Stimulated activated CD4-positive, alpha-beta T cell treated with anti-CD3 and anti-CD28 coated beads, Interleukin-1b, Interleukin-23, amount 100 ng/mL, for 1 hour (primary cell): Measurements from ENCODE around the gene ZNF592.
A peak's percentile ranks its signal among the peaks of the same experiment; 100 is the strongest.
"Not testable (repeated sequence)": the region's sequence is repeated elsewhere in the genome, so short reads cannot be mapped to it uniquely, and the experiment has no call there.

Source experiments
- DNase-seq, 2 donors: peaks; one replicate each; pipeline ENCODE4 v3.0.0-alpha.2; 2020; ENCODE audit warnings: low read depth in 2 of 2

Gene ZNF592

DNA sequence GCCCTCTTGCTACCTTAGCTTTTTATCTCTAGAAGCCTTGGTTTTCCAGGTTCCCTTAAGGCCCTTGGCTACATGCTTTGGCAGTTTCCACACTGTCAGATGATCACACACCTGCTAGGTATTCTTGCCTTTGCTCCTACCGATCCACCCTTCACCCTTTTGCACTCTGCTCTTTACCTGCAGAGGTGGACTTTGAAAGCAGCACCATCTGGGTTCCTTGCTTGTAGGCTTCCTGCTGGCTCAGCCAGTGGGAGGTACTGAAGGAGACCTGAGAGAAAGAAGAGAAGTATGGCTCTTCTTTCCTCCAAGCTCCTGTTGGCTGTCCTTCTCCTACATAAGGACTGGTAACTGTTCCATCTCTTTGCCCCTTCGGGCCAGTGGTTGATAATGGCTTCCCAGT lies 7.3 kb upstream of the ZNF592 start:
- no peak for DNase-seq

DNA sequence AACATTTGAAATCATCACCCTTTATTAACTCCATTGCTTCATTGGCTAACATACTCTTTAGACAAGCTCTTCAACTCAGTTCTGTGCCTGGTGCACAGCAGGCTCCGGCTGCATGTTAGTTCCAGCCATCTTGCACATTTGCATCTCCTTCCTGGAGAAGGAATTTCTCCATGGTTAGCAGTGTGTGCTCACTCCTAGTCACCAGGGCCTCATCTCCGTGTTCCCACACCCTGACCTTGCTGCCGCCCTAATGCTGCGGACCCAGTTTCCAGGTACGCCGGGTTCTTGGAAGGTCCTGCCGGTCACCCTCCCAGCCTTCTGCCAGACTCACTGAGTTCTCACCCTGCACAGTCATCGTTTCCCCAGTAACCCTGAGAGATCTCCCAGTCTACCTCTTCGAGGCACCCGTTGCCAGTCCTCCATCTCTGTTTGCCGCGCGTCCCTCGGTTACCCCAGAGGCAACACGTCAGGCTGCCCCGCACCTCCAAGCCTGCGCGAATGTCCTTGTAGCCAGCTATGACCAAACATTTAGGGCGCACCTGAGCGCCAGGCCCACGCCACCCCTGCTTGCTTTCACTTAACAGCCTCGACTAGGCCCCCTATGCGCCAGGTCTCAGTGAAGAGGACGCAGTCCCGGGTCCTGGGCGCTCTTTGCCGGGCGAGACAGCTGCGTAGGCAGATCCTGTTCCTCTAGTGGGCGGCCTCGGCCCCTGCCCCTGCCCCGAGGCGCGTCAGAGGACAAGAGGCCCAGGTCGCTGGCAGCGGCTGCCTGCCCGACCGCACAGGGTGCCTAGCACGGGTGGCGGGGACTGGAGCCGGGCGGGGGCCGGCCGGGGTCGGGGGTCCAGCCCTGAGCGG lies 747 bp upstream of the ZNF592 start:
- peak in 1 of 2 donors; percentile 25 for DNase-seq

DNA sequence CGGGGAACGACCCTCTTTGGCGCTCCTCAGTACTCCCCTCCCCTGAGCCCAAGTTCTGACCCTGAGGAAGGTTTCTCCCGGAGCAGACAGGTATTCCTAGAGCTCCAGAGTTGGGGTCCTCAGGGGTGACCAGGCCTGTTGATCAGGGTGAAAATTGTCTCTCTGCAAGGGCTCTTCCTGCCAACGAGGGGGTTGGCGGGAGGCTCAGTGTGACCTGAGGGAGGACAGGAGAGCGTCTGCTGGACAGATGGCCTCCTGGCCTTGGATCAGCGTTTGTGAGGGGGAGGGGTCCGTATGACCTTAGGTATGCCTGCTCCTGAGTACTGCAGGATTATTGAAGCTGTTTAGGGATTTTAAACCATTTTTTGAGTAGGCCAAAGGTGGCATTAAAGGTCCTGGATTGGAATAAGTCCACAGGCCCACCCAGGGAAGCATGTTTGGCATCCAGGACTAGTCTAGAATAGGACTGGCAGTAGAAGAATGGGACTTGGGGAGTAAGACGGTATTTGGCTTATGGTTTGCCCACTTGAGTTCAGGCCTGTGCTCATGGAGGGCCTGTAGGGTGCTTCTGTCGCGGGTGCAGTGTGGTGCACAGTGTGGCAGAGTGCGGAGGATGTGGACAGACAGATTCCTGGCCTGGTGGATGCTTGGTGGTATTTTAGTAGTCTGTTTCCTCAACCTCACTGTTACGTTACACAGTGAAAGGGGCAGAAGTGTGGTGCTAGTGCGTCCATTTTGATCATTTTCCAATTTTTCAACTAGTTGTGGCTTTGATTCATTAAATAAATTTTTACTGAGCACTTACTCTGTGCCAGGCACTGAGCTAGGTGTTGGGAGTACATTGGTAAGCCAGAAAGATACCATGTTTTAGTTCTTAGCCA lies 959 bp downstream of the ZNF592 start:
- no peak for DNase-seq

DNA sequence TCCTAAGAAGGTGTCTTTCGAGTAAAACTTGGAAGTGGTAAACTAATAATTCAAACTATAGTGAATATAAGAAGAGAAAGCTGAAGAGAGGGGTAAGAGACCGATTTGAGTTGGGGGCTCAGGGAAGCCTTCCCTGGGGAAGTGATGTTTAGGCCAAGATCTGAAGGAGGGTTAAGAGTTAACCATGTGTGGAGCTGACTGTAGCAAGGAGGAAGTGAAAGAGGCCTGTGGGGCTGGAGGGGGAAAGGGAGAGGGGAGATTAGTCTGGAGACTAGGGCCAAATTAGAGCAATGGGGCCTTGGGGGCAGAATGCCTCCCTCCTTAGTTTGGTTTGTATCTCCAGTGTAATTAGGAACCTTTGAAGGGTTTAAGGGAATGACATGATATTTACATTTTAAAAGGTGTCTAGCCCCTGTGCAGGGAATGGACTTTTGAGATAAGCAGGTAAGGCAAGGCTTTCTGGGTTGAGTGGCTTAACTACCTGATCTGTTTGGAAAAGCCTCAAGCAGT lies 2.2 kb downstream of the ZNF592 start:
- no peak for DNase-seq

DNA sequence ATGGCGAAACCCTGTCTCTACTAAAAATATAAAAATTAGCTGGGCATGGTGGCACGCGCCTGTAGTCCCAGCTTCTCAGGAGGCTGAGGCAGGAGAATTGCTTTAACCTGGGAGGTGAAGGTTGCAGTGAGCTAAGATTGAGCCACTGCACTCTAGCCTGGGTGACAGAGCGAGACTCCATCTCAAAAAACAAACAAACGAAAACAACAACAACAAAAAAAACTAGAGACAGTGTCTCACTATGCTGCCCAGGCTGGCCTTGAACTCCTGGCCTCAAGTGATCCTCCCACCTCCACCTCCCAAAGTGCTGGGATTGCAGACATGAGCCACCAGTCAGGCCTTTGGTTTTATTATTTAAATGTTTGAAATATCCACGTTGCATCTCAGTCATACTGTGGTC lies 3.3 kb downstream of the ZNF592 start:
- not testable (repeated sequence) for DNase-seq

DNA sequence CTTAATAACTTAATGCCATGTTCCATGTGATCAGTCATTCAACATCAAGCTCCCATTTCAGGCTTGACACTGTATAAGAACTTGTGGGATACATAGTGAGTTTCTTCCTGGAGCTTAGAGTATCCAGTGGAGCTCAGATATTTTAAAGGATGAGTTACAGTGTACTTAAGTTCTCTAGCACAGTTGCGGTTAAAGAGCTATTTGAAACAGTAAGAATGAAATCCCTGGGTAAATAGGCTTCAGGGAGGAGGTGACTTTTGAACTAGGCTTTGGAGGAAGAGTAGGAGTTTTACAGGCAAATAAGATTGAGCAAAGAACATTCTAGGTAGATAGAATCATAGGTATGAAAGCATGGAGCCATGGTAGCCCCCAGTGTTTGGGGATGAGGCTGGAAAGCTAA lies 3.8 kb downstream of the ZNF592 start:
- DNase-seq: no peak

DNA sequence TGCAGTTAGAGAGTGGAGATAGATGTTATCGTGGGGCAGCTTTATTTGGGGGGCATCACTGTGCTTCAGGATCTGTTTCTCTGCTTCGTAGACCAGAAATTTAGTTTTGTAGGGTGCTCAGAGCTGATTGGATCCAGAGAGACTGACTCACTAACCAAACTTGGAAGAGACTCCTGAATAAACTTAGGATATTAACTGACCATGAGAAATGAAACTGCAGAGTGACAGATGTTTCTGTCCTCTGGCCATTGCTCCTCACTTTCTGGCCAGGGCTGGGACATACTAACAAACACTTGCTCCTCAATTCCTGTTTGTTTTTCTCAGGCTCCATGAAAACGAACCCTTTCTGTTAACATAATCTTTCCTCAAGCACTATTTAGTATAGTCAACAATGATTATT lies 4.3 kb downstream of the ZNF592 start:
- no peak for DNase-seq

DNA sequence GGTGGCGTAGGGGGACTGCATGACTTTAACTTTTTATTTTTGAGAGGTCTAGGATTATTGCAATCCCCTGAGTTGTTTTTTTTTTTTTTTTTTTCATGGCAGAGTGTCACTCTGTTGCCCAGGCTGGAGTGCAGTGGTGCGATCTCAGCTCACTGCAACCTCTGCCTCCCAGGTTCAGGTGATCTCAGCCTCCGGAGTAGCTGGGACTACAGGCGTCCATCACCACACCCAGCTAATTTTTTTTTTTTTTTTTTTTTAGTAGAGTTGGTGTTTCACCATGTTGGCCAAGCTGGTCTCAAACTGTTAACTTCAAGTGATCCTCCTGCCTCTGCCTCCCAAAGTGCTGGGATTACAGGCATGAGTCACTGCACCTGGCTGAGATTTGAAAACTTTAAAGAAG lies 6.5 kb downstream of the ZNF592 start:
- not testable (repeated sequence) for DNase-seq

DNA sequence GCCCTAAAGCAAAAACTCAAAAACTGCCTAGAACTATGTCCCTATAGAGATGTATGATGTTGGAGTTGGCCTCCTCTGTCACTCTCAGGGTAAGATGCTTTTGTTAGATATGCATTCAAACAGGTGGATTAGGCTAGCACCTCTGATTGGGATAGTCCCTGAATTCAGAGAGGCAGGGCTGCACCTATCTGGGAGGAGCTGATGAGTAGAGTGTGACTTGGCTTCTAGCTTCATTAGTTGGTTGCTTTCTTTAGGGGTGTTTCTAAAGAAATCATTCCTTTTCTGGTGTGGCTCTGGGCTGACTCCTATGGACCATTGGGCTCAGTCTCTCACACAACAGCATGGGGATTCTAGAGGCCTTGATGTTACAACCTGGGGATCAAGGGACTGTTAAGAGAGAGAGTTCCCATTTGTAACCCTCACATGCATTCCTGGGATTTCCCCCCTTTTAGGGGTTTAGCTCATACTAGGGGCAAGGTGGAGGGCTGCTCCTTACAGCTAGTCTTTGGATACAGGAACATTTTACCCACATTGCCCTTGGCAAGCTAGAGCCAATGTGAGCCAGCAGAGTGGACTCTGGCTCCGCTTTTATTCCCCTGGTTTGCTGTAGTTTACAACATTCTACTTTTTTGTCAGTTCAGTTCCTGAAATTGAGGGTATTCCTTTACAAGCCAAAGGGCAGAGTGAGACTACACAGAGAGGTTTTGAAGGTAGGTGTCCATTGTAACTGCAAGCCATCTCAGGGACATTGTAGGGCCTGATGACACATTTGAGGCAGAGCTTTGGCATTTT lies 7.5 kb downstream of the ZNF592 start:
- DNase-seq: no peak

DNA sequence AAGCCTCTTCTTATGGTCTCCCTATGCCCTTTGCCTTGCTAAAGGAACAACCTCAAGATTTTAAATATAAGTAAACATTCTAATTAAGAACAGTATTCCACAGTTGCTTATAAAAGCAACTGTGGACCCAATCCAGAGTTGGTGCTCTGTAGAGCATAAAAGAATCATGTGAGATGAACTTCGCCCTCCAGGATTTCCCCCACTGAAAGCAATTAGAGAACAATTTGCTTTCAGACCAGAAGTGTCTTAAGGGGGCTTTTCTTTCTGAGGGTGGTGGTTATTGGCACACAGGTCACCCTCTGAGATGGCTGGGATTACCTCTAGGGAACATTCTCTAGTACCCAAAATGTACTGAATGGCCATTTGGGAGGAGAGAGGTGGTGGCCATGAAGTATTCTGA lies 10.6 kb downstream of the ZNF592 start:
- no peak for DNase-seq

DNA sequence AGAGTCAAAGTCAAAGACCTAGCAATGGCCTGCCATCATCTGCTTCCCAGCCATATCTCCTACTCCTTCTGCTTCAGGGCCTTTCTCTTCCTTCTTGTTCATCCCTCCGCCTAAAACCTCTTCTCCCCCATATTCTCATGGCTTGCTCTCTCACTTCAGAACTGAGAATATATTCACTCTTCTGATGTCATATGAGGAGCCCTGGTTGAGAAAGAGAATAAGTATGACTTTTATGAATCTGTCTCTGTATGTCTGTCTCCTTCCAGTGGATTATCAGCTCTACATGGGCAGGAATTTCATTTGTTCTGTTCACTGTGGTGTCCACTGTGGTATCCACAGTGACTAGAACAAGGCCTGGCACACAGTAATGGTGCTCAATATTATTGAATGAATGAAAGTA lies 11.8 kb downstream of the ZNF592 start:
- DNase-seq: no peak

DNA sequence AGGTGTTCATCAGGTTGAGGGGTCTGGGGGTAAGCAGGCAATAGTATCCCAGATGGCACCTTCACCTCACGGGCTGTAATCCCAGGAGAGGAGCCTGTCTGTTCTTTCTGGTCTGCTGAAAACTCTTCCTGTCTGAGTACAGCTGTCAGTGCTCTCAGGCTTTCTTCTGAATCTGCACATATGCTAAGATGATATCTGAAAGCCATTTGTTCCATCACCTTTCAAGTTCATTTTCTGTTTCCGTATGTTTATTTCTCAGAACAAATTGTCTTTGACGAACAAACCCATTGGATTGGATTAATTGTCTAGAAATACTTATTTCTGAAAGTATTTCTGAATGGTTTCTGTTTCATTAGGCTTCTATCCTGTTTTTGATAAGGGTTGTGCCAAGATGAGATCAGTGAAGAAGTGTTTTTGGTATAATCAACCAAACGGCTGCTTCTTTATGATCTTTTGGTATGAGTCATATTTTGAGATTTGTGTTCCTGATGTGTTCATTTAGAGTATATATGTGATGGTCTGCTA lies 13.3 kb downstream of the ZNF592 start:
- DNase-seq: no peak

DNA sequence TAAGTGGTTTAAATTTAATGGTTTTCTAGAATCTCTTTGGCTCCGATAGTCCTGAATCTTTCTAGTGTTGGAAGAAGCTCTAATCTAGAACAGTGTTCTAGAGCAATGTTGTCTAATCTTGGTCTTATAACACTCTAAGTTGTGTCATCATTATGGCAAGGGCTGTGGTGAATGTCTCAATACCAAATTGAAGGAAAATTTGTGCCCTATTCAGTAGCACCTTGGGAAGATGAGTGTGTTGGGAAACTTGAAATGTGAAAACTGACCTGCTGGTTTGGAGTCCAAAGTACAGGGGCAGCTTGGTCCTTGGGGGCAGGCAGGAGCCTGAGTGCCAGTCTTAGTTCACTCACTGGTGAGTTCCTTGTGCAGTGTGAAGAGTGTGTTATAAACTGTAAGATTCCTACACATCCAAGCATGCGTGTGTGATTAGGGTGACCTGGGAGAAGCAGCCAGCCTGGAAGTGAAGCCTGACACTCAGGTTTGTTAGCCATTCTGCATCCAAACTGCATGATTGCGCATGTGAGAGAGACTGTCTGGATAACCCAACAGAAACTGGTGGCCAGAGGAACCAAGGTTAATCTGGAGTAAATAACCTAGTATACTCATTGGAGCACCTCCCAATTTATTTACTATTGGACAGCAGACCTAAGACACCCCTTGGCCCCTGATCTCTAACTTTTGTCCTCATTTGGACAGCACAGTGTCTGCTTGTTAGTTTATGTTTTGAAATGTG lies 14.6 kb downstream of the ZNF592 start:
- DNase-seq: no peak

DNA sequence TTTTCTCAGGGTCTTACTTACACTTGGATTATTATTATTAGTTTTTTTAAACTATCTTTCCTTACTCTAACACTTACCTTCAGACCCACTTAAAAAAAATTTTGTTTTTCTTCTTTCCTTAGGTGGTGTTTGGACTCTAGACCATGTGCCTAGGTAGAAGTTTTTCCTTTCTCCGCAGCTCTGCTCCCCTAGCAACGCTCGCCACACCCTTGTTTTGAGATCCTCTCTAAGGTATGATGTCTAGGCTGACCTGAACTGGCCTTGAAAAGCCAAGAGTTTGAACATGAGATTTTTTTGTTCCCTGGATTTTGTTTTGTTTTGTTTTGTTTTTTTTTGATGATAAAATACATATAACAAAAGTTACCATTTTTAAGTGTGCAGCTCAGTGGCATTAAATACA lies 16.2 kb downstream of the ZNF592 start:
- DNase-seq: no peak

DNA sequence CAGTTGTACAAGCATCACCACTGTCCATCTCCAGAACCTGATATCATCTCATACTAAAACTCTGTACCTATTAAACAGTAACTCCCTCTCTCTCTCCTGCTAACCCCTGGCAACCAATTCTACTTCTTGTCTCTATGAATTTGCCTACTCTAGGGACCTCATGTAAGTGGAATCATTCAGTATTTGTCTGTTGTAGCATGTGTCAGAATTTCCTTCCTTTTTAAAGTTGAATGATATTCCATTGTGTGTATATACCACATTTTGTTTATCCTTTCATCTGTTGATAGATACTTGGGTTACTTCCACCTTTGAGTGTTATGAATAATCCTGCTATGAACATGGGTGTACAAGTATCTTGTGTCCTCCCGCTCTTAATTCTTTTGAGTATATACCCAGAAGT lies 16.6 kb downstream of the ZNF592 start:
- DNase-seq: no peak

DNA sequence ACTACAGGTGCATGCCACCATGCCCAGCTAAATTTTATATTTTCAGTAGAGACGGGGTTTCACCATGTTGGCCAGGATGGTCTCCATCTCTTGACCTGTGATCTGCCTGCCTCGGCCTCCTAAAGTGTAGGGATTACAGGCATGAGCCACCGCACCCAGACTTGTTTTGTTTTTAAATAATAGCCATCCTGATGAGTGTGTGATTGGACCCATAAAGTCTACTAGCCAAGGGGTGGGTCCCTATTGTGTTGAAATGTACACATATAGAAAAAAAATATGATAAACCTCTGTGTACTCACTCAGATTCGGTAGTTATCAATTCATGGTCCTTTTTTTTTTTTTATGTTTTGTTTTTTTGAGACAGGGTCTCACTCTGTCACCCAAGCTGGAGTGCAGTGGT lies 17.3 kb downstream of the ZNF592 start:
- DNase-seq: no peak

DNA sequence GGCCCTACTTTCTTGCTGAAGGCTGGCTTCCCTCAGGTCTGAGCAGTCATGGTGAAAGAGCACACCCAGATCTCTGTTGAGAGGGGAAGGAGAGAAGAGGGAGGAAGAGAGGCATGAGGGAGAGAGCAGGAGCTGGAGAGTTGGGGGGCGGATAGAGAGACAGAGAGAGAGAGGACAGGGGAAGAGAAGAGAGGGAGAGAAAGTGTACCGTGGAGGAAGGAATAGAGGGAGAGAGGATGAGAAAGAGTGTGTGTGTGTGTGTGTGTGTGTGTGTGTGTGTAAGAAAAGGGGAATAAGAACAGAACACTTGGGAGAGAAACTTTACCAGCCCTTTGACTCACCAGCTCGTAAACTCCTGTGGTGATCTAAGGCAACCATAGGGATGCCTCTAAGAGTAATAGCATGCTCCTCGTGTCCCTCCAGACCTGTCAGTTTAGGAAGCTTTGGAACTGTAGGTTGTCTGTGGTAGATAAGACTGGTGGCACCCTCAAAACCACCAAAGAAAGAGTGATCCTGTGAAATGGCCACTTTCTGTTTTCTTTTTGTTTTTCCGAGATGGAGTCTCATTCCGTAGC lies 18.2 kb downstream of the ZNF592 start:
- no peak for DNase-seq

DNA sequence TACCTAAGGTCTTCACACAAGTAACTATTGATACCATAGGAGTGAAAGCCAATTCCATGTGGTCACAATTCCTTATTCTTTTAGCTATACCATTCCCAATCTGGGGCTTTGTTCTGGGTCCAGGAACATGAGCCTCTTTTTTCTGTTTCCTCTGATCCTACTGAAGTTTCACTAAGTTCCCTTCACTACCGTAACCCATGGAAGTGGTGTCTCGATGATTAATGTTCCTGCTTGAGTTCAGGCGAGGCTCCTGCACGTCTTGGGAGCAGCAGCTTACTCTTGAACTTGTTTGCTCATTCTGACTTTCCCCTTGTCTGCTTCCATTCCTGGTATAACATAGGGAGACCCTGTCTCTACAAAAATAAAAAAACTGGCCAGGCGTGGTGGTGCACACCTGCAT lies 23.6 kb downstream of the ZNF592 start:
- no peak for DNase-seq

DNA sequence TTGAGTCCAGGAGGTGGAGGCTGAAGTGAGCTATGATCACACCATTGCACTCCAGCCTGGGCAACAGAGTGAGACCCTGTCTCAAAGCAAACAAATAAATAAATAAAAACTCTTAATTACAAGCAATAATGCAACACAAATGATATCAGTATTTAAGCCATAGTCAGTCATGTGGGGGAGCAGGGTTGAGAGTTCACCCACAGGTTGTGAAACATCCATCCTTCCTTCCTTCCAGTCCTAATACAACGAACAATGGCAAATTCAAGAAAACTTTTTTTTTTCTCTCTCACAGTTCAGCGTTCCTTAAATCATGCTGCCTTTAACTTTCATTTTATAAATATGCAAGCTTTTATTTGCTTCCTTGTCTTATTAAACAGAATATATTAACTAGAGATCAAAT lies 24.1 kb downstream of the ZNF592 start:
- DNase-seq: no peak

DNA sequence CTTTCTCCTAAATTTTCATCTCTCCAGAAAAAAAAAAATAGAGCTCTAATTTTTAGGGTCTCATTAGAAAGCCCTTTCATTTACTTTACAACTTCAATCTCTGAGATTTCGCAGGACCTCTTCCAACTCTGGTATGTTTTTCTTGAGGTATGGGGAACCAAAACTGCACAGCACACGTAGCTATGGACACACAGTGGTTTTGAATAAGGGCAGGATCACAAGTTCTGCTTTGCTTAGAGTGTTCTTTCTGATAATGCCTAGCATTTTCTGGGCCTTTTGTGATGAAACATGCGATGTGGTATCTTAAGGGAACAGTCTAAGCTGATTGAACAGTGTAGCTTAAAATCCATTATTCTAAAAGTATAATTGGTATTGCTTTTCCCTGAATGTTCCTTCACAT lies 25.3 kb downstream of the ZNF592 start:
- DNase-seq: no peak
